WERI-Rb-1 (cell line): ENCODE measurements around the gene DMXL1.

Source experiments
- DNase-seq: peaks from one replicate; pipeline ENCODE4 v3.0.0-alpha.2; 2020
- H3K27ac ChIP-seq: fragments of 250-450 bp; sonication (Bioruptor Pico); 2 replicates; pipeline ENCODE4 v1.5.1; 2020; ENCODE audit warnings: mild to moderate bottlenecking, moderate library complexity
- H3K27me3 ChIP-seq: fragments of 250-450 bp; sonication (Bioruptor Pico); 2 replicates; pipeline ENCODE4 v1.5.1; 2021; ENCODE audit warnings: mild to moderate bottlenecking, low read depth, moderate library complexity; ENCODE audit not compliant: insufficient read depth, severe bottlenecking
- H3K36me3 ChIP-seq: fragments of 250-450 bp; sonication (Bioruptor Pico); 2 replicates; pipeline ENCODE4 v1.5.1; 2020; ENCODE audit warnings: mild to moderate bottlenecking, moderate library complexity
- H3K4me3 ChIP-seq: 2 replicates; pipeline ENCODE4 v1.5.1; 2011; ENCODE audit warnings: low read depth, mild to moderate bottlenecking, control low read depth, low read length
- H3K9me3 ChIP-seq: fragments of 250-450 bp; sonication (Bioruptor Pico); 2 replicates; pipeline ENCODE4 v1.5.1; 2021; ENCODE audit warnings: mild to moderate bottlenecking, moderate library complexity; ENCODE audit not compliant: severe bottlenecking
- CTCF ChIP-seq: IDR thresholded peaks from 2 replicates; pipeline ENCODE4 v1.5.1; 2011; ENCODE audit warnings: low read depth, mild to moderate bottlenecking, control low read depth, inconsistent platforms, low read length

DMXL1 gene

DNA sequence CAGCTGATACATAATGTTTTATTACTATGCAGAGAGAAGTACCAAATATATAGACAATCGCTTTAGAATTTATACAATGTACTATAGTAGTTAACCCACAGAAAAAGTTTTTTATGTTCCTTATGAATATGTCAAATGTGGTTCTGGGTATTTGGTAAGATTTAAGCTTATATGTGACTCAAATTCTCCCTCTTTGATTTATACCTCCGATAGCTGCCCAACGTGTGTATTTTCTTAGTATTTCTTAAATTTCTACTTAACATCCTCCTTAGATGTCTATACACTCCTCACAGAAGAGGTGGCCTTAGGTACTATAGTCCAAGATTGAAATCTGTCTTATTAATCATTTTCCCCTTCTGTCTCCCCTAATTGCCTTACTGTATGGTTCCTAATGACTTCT is 146.3 kb downstream of the DMXL1 start:
- Histone ChIP-seq H3K27ac (no peak overlapping the region), H3K9me3 (no peaks in the 10 kb centered on the region), H3K36me3 (no peaks in the 10 kb centered on the region; the same call in none of the 2 replicates), H3K27me3 (no peaks in the 10 kb centered on the region), H3K4me3 (no peak overlapping the region)
- no peak for DNase-seq
- no peak for TF ChIP-seq CTCF

DNA sequence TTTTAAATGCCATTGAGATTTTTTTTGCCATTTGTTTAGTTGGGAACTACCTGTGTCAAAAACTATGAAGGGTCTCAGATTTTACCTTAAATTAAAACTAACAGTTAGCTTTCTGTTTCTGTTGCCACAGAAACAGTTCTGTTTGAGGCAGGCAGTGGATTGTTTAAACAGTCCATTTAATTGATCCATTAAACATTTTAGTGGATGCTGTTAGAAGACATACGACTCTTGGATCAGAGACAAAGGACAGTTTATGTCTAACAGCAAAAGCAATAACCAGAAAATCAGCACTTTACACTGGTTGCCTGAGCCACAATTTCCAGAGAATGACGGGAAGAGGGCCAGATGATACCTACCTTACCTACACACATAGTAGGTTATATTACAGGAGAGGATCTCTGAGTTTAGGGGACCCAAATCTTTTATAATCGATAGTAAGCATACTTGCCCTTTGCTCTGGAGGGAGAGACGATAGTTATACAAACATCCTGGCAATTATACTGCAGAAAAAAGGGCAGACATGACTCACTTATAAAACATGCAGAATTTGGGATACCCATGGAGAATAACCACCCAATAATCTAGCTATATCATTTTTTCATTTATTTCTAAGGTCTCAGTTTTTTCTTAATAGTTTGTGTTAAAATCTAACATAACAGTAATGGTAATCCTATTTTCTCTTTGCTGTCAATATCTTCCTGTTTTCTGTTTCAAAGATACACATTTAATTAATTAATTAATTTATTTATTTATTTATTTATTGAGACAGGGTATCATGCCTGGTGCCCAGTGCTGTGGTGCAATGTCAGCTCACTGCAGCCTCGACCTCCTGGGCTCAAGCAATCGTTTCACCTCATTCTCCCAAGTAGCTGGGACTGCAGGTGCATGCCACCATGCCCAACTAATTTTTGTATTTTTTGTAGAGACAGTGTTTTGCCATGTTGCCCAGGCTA is 148.2 kb downstream of the DMXL1 start:
- Histone ChIP-seq H3K4me3 (no peak overlapping the region), H3K36me3 (no peaks in the 10 kb centered on the region; the same call in none of the 2 replicates), H3K27me3 (no peaks in the 10 kb centered on the region), H3K27ac (no peak overlapping the region), H3K9me3 (no peaks in the 10 kb centered on the region)
- TF ChIP-seq CTCF: no peak
- DNase-seq: no peak

DNA sequence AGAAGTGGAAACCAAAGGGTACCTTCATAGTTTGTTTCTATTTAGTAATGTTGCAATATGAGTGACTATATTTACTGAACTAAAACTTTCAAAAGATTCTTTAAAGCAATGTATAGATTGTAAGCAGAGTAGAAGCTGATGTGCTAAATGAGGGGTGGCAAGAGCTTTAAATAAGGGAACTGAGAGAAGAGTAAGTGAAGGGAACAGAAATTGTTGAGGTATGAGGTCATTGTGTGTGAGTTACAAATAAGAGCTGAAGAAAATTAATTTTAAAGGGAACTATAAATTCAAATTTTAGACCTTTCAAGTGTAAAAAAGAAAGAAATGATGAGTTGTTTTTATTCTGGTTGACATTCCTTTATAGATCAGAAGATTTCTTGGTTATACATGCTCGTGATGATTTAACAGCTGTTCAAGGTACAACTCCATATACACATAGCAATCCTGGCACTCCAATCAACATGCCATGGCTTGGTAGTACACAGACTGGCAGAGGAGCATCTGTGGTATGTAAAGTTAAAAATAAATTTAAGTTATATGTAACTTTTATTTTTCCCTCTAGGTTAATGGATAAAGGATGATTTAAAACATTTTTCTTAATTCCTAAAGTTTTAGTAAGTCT is 149.8 kb downstream of the DMXL1 start:
- no peak for TF ChIP-seq CTCF
- Histone ChIP-seq H3K27me3 (no peaks in the 10 kb centered on the region), H3K27ac (no peak overlapping the region), H3K36me3 (no peaks in the 10 kb centered on the region; the same call in none of the 2 replicates), H3K9me3 (no peaks in the 10 kb centered on the region), H3K4me3 (no peak overlapping the region)
- DNase-seq: no peak

GRCh38 chr5:119221330-119221729 is 150.4 kb downstream of the DMXL1 start:
- Histone ChIP-seq H3K36me3 (no peaks in the 10 kb centered on the region; the same call in 1 of the 2 replicates), H3K27ac (no peak overlapping the region), H3K4me3 (no peak overlapping the region), H3K9me3 (no peaks in the 10 kb centered on the region), H3K27me3 (no peaks in the 10 kb centered on the region)
- no peak for TF ChIP-seq CTCF
- DNase-seq: no peak

- no peak for DNase-seq
- Histone ChIP-seq H3K27ac (no peak overlapping the region), H3K9me3 (no peaks in the 10 kb centered on the region), H3K36me3 (no peaks in the 10 kb centered on the region; the same call in 1 of the 2 replicates), H3K27me3 (no peaks in the 10 kb centered on the region), H3K4me3 (no peak overlapping the region)
- no peak for TF ChIP-seq CTCF
Measured at GRCh38 chr5:119229950-119230349, 159.1 kb downstream of the DMXL1 start.
